ENCODE results near the gene FAM53B. TPM values are rescaled to one million over a fixed set of nuclear protein-coding genes. Genes with fewer than 3 reads are reported as not detected.

The FAM53B gene
- total RNA-seq, 1 donor from 2014 or later, result 41.3 TPM

- no peak for DNase-seq (ENCODE audit: low read depth, low spot score)
- no peak for TF ChIP-seq CTCF (conservative IDR thresholded peaks at IDR 0.05)
- Mint-ChIP-seq H3K27me3 (ENCODE audit: low read depth) (peaks cover 2% of the 10 kb centered on the region), H3K4me1 (peaks cover 58% of the 10 kb centered on the region), H3K36me3 (ENCODE audit: low read depth) (no peaks in the 10 kb centered on the region), H3K9me3 (no peaks in the 10 kb centered on the region), H3K27ac (ENCODE audit: unreplicated experiment) (no peak overlapping the region), H3K4me3 (no peak overlapping the region)
Measured at GRCh38 chr10:124737708-124738107, 6.5 kb downstream of the FAM53B start.

GRCh38 chr10:124737221-124737620, 7.0 kb downstream of the FAM53B start:
- no peak overlapping the region for H3K27ac Mint-ChIP-seq (ENCODE audit: unreplicated experiment)
- no peaks in the 10 kb centered on the region for H3K36me3 Mint-ChIP-seq (ENCODE audit: low read depth)
- no peak for TF ChIP-seq CTCF (conservative IDR thresholded peaks at IDR 0.05)
- no peak for DNase-seq (ENCODE audit: low read depth, low spot score)
- peak overlapping the region; percentile 57 for H3K4me3 Mint-ChIP-seq
- no peaks in the 10 kb centered on the region for H3K9me3 Mint-ChIP-seq
- no peaks in the 10 kb centered on the region for H3K27me3 Mint-ChIP-seq (ENCODE audit: low read depth)
- peaks cover 53% of the 10 kb centered on the region for H3K4me1 Mint-ChIP-seq

GRCh38 chr10:124736491-124737136, 7.6 kb downstream of the FAM53B start:
- Mint-ChIP-seq H3K4me1 (peaks cover 49% of the 10 kb centered on the region), H3K27ac (ENCODE audit: unreplicated experiment) (peak overlapping the region; percentile 21)

GRCh38 chr10:124735491-124736286, 8.5 kb downstream of the FAM53B start:
- peak overlapping the region; percentile 18 for H3K4me3 Mint-ChIP-seq
- no peaks in the 10 kb centered on the region for H3K36me3 Mint-ChIP-seq (ENCODE audit: low read depth)
- peaks cover 42% of the 10 kb centered on the region for H3K4me1 Mint-ChIP-seq
- TF ChIP-seq CTCF (conservative IDR thresholded peaks at IDR 0.05), result no peak
- H3K9me3 Mint-ChIP-seq, result no peaks in the 10 kb centered on the region
- H3K27me3 Mint-ChIP-seq (ENCODE audit: low read depth), result no peaks in the 10 kb centered on the region
- peak overlapping the region; percentile 75 for H3K27ac Mint-ChIP-seq (ENCODE audit: unreplicated experiment)
- DNase-seq (ENCODE audit: low read depth, low spot score), result no peak

More at GRCh38 chr10:124736491-124737136, 7.6 kb downstream of the FAM53B start:
- Mint-ChIP-seq H3K9me3 (no peaks in the 10 kb centered on the region), H3K36me3 (ENCODE audit: low read depth) (no peaks in the 10 kb centered on the region), H3K4me3 (peak overlapping the region; percentile 57), H3K27me3 (ENCODE audit: low read depth) (no peaks in the 10 kb centered on the region)
- TF ChIP-seq CTCF (conservative IDR thresholded peaks at IDR 0.05), result no peak
- DNase-seq (ENCODE audit: low read depth, low spot score), result no peak

- no peak overlapping the region for H3K27ac Mint-ChIP-seq (ENCODE audit: unreplicated experiment)
- DNase-seq (ENCODE audit: low read depth, low spot score), result no peak
- no peak overlapping the region for H3K4me3 Mint-ChIP-seq
- H3K27me3 Mint-ChIP-seq (ENCODE audit: low read depth), result no peaks in the 10 kb centered on the region
- TF ChIP-seq CTCF (conservative IDR thresholded peaks at IDR 0.05), result no peak
- no peaks in the 10 kb centered on the region for H3K36me3 Mint-ChIP-seq (ENCODE audit: low read depth)
- H3K9me3 Mint-ChIP-seq, result no peaks in the 10 kb centered on the region
- H3K4me1 Mint-ChIP-seq, result peaks cover 31% of the 10 kb centered on the region
Measured at GRCh38 chr10:124734311-124735166, 9.6 kb downstream of the FAM53B start.
